Smooth muscle cell of the brain vasculature (primary cell): ENCODE results near the gene LTBP1.
"Not testable (repeated sequence)": the region's sequence is repeated elsewhere in the genome, so short reads cannot be mapped to it uniquely, and the experiment has no call there.

Experiments
- DNase-seq: peaks from one replicate; pipeline ENCODE4 v3.0.0-alpha.2; 2012; ENCODE audit warnings: low read depth, low spot score

Gene LTBP1

DNA sequence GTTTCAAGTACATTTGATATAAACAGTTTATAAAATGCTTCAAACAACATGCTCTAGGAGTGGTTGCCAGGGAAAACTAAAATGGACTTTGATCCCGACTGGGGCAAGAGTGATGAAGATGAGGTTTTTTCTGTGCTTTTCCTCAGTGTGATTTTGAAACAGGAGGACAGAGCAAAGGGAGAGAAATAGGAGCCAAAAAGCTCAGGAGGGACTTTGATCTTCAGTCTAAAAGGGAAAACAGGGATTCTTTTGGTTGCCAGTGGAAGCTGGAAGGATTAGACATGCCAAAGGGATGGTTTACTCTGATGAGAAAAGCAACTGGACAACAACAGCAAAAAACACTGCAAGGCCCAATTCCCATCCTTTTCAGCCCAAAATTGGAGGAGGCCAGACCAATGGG lies 95.5 kb downstream of the LTBP1 start:
- DNase-seq: no peak

DNA sequence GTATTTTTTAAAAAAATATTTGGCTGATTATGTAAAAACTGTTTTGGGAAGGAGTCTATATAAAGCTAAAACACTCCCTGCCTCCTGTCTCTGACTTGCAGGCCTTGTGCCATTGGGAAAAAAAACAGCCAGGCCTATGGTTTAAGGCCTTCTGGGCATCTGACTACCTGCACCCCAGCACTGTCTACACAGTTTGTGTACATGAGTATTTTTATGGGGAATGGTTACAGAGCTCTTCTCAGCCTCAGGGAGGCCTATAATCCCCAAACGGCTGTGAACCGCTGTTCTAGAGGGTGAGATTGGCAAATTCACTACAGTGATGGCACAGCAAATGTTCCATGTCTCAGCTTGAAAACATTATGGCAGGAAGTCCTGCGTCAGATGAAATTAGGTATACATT lies 96.1 kb downstream of the LTBP1 start:
- no peak for DNase-seq

DNA sequence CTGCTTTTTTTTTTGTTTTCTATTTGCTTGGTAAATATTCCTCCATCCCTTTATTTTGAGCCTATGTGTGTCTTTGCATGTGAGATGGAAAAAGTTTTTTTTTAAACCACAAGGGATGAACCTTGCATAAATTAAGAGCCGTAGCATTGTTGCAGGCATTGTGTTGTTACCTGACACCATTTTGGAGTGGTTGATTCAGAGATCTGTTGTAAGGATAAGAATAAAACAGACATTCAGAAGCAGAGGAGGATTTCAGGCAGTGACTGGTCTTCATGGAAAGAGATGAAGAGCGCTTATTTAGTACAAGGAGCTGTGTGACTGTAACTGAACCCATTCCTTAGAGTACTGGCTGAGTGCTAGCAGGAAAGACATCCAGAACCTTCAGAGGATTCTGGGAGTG lies 101.2 kb downstream of the LTBP1 start:
- DNase-seq: no peak

DNA sequence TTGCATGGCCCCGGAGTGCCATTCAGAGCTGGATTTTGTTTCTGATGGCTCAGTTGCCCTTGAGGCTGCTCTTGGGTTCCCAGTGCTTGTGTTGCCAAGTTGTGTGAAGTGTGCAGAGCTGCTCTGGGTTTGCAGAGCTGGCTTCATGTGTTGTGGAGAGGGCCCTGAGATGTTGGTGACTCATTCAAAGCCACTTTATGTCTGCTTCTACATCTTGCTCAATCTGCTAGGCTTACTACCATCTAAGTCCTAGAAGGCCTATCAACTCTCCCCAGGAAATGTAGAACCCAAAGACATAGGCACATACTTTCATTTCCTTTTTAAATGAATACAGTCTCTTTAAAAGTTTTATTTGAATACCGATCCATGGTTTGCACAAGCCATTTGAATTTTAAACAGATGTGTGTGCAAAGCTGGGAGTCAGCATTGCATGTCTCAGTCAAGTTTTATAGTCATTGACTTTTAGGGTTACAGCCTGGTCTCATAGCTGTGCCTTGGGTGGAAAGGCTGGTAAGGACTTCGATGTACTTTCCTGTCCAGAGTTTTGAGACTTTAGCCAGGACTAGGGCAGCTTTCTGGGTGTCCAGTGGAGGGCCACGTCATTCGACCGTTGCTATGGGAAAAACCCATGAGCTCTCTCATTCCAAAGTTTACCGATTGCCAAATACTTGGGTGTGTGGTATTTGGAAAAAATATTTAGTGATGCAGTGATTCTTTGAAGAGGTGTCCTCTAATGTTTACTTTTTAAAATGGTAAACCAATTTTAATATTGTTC lies 105.0 kb downstream of the LTBP1 start:
- DNase-seq: no peak

DNA sequence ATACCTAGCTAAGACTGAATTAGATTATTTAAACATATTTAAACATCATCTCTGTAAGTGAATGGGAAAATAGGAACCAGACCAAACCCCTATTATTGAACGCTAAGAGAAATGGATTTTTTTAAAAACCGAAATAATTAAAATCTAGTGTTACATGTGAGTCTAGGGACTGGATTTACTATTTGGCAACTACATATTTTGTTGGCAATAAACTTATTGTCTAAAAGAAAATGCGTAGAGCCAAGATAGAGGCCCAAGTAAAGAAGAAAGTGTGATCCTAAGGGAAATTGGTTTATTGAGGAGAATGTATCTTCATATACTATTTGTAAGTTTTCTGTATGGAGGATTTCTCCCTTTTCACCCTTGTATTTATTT lies 105.6 kb downstream of the LTBP1 start:
- no peak for DNase-seq

DNA sequence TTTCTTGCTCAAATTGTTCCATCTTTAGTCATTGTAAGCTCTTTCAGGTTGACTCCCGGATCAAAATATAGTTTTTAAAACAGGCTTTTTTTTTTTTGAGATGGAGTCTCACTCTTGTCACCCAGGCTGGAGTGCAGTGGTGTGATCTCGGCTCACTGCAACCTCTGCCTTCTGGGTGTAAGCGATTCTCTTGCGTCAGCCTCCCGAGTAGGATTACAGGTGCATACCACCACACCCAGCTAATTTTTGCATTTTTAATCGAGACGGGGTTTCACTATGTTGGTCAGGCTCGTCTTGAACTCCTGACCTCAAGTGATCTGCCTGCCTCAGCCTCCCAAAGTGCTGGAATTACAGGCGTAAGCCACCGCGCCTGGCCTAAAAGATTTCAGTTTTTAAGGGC lies 106.0 kb downstream of the LTBP1 start:
- DNase-seq: not testable (repeated sequence)

DNA sequence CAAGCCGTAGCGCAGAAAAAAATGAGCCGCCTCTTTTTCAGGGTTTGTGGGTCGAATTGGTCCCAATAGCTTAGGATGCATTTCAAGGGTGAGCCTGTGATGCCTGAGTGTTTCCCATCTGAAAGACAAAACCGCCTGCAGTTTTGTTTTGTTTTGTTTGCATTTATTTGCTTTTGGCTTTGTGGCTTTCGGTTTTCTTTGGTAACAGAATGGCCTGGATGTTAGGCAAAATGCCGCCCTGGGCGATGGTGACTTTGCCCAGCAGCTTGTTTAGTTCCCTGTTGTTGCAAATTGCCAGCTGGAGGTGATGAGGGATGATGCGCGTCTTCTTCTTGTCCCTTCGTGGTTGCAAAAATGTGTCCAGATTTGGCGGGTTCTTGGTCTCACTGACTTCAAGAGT lies 109.4 kb downstream of the LTBP1 start:
- no peak for DNase-seq

DNA sequence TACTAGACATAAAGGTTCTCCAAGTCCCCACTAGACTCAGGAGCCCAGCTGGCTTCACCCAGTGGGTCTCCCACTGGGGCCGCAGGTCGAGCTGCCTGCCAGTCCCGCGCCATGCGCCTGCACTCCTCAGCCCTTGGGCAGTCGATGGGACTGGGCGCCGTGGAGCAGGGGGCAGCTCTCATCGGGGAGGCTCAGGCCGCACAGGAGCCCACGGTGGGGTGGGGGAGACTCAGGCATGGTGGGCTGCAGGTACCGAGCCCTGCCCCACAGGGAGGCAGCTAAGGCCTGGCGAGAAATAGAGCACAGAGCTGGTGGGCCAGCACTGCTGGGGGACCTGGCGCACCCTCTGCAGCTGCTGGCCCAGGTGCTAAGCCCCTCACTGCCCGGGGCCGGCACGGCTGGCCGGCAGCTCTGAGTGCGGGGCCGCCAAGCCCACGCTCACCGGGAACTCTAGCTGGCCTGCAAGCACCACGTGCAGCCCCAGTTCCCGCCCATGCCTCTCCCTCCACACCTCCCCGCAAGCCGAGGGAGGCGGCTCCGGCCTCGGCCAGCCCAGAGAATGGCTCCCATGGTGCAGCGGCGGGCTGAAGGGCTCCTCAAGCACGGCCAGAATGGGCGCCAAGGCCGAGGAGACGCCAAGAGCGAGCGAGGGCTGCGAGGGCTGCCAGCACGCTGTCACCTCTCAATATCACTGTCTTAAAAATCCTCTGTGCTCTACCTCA lies 110.7 kb downstream of the LTBP1 start:
- not testable (repeated sequence) for DNase-seq

DNA sequence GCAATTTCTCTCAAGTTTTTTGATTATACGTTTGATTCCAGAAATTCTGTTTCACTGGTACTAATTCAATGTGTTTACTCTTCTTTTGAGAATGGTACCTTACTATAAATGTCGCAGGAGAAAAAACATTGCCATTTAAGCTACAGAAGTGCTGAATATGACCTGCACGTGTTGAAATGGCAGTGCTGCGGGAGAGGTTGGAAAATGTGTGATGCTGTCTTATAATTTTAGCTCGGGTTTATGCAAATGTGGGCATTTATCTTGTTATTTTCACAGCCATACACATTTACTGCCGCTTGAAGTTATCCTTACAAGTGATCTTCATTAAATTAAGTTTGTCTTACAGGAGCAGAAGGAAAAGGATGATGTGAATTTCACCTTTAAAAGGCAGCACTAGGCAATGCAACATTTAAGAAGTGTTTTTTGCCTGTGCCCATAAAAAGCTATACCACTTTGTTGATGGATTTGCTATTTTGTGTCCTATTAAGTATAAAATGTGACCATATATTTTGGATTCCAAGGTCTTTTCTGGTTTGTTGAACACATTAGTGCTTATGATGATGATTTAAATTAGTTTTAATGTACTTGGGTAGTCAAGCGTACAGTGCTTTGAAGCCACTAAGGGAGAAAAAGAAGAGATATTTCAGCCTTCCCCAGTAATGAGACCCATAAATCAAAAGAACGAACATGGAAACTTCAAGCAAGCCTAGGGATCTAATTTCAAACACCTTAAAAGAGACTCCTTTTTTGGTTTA lies 112.1 kb downstream of the LTBP1 start:
- no peak for DNase-seq

DNA sequence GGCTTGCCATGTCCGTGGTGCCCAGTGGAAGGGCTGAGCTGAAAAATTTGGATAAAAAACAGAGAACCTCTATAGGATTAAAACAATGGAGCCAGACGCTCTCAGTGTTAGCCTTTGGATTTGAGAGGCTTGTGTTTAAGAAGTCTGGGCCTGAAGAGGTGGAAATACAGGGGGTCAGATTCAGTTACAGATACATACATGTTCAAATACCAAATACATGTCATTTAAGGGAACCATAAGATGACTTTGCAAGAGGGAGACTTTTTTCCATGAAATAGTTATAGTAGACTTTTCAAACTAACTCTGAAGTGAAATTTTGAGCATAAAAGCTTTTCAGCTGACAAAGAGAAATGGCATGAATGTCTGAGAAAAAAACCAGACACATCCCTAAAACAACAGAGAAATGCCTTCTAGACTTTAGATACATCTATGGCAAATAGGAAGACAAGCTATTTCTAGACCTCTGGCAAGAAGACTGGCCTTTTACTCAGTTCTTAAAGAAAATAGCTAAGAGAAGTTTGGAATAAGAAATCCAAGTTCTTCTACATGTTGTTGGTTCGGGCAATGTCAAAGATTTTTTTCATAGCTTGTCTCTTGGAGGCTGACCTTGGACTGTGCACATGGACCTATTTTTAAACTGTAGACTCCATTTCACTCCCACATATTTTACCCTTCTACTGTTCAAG lies 112.9 kb downstream of the LTBP1 start:
- no peak for DNase-seq

DNA sequence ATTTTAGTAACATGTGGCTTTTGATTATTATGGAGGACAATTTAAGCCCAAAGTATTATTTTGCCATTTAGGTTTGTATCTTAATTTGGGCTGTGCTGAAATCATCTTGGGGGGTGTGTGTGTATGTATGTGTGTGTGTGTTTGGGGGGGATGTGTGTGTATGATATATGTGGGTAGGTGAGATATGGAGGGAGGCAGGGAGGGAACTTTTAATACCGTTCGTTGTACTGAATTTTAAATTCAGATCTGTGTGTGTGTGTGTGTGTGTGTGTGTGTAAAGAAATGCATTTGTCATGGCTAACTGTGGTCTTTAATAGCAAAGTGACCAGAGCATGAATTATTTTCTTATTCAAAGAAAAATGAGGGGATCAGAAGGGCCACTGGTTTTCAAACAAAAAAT lies 113.7 kb downstream of the LTBP1 start:
- no peak for DNase-seq

DNA sequence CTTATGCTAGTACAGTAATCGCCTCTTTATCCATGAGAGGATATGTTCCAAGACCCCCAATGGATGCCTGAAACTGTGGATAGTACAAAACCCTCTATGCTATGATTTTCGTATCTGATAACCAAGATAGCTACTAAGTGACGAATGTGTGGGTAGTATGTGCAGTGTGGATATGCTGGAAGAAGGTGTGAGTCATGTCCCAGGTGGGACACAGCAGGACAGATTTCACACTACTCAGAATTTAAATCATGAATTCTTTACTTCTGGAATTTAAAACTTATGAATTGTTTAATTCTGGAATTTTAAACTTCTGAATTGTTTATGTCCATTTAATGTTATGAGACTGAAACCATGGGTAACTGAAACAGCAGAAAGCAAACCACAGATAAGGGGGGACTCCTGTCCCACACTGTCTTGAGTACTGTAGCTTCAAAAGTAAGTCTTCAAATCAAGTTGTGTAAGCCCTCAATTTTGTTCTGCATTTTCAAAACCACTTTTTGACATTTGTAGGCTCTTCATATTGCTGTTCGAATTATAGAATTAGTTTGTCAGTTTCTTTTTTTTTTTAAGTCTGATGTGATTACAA lies 116.0 kb downstream of the LTBP1 start:
- DNase-seq: no peak

DNA sequence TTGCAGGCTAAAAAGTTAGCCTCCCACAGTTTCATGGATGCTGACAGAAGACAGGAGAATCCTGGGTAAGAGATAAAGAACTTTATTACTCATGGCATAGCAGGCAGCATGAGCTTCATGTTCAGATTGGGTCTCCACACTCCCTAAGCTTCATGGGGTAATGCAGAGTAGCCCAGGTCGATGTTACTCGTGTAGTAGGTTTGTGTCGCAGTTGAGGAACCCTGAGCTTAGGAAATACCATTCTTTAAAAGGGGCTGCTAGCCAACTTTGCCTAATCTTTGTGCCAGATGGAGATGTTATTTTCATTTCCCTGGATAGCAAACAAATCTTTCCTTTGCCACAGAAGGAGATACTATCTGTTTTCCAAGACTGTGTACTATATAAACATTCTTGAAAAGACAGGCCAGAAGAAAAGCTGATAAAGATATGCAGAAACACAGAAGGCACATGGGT lies 117.6 kb downstream of the LTBP1 start:
- DNase-seq: no peak

DNA sequence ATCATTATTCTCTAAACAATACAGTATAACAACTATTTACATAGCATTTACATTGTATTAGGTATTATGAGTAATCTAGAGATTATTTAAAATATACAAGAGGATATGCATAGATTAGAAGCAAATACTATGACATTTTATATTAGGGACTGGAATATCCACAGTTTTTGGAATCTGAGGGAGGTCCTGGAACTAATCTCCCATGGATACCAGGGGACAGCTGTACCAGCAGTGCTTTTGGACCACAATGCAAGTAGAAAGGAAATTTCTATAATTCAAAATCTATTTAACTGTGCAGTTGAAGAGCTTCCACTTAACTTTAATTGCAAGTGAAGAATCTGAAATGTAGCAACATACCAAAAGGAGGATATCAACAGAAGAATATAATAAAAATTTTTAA lies 120.8 kb downstream of the LTBP1 start:
- DNase-seq: no peak

DNA sequence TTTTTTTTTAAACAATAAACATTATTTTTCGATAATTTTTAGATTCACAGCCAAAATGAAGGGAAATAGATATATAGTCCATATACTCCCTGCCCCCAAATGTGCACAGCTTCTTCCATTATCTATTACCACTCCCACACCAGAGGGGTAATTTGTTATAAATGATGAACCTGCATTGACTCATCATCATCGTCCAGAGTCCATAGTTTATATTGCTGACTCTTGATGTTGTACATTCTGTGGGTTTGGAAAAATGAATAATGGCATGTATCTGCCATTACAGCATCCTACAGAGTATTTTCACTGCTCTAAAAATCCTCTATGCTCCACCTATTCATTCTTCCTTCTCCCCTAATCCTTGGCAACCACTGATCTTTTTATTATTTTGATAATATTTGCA lies 121.5 kb downstream of the LTBP1 start:
- DNase-seq: no peak

DNA sequence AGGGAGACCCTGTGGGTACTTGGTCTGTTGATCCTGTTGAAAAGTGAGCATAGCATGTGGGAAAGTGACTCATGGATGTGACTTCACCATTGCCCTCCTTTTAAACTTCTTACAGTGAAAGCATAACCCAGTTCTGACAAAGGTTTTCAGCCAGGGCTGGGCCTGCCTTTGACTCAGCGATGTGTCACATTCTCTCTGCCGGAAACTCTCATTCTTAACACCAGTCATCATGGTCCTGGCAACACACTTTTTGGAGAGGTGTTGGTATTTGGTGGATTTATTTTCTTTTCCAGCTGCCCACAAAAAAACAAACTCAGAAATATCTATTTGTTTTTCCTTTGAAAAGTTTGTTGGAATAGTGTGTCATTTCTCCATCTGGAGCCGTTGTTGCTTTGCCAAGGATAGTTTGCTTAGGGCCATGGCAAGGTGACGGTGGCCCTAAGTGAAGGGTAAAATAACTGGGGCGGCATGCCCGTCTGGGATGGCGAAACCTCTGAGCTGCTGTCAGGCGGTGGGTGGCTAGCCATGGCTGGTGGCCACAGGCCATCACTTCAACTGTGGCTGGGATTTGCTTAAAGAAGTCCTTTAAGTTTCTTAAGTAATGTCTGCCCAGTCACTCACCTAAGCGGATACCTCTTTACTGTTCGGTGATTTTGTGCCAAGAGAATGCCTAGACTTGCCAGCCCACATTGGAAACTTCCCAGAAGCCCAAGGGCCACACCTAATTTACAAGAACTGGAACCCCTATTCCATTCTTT lies 123.3 kb downstream of the LTBP1 start:
- peak; percentile 93 for DNase-seq

DNA sequence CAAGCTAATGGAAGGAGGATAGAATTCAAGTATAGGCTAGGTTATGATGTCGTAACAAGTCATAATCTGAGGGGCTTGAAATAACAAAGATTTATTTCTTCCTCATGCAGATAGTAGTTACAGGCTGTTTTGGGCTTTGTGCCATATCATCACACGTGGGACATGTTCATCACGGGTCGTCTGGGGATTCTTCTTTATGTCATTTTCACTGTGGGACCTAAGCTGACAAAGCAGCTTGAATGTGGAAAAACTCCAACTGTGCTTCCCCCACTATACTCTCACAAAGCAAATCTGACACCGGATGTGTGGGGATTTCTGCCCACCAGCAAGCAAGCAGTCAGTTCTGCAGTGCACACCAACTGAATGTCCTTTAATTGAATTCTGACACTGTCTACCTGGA lies 124.8 kb downstream of the LTBP1 start:
- no peak for DNase-seq

DNA sequence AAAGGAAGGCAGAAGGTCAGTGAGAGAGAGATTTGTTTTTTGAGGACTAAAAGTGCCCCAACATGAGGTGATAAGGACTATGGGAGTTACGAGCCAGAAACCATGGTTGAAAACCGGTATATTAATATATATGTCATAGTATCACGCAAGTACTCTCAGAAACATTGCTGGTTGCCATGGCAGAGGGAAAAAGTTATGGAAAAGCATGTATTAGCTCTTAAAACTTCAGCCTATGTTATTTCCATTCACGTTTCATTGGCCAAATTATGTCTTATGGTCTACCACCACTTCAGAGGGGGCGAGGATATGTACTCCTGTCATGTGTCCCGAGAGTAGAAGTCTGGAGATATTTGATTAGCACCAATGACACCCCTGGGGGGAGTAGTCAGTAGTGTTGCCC lies 125.9 kb downstream of the LTBP1 start:
- DNase-seq: no peak

DNA sequence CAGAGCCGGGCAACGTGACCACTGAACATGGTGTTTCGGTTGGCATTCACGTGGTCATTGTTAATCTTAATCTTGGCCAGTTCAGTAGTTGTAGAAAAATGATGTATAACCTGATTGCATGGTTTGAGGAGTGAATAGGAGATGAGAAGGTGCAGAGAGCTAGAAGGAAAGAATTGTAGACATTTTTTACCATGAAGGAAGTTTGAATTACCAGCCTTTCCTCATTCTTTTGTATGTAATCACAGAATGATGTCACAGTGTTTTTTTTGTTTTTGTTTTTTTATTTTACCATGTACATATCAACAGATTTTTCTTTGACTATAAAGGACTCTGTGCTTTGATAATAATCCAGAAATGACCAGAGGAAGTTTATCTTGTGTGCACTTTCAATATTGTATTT lies 126.3 kb downstream of the LTBP1 start:
- no peak for DNase-seq

DNA sequence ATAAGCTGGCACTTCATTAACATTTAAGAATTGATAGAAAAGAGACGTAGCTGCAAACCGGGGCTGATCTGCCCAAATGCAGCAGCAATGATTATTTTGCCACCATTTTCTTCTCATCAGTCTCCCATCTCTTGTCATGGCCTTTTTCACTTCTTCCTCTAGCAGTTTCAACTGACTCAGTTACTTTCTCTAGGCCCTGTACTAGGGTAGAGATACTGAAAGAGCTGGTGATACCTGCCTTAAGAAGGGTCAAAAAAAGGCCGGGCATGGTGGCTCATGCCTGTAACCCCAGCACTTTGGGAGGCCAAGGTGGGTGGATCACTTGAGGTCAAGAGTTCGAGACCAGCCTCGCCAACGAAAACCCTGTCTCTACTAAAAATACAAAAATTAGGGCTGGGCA lies 127.4 kb downstream of the LTBP1 start:
- no peak for DNase-seq

DNA sequence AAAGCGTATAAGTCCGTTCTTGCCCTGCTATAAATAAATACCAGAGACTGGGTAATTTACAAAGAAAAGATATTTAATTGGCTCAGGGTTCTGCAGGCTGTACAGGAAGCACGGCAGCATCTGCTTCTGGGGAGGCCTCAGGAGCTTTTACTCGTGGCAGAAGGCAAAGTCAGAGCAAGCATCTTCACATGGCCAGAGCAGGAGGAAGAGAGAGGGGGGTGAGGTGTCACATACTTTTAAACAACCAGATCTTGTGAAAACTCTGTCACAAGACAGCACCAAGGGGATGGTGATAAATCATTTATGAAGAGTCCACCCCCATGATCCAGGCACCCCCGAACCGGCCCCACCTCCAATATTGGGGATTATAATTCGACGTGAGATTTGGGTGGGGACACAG lies 130.6 kb downstream of the LTBP1 start:
- no peak for DNase-seq
